ENCODE measurements around the gene PGAP6.
"Not testable (repeated sequence)": the region's sequence is repeated elsewhere in the genome, so short reads cannot be mapped to it uniquely, and the experiment has no call there.

Gene PGAP6

GRCh38 chr16:381012-381788, 578 bp downstream of the PGAP6 start:
- DNase-seq (ENCODE audit: low read depth in 2 of 2), result peak in 1 of 2 donors; percentile 11
- H3K4me3 ChIP-seq (replicated peaks in 1 of 2; ENCODE audit: low read depth in 2 of 2, low read length in 2 of 2), result peak overlapping the region; percentile 78 to 80
- no peak for TF ChIP-seq CTCF (IDR thresholded peaks at IDR 0.05; ENCODE audit: low read depth, low read length)

- DNase-seq (ENCODE audit: low read depth in 2 of 2), result no peak
- H3K4me3 ChIP-seq (replicated peaks in 1 of 2; ENCODE audit: low read depth in 2 of 2, low read length in 2 of 2), result peak overlapping the region; percentile 78 to 80
- TF ChIP-seq CTCF (IDR thresholded peaks at IDR 0.05; ENCODE audit: low read depth, low read length), result no peak
Measured at GRCh38 chr16:380762-381011, 1.1 kb downstream of the PGAP6 start.

- peak overlapping the region in 1 of 2 donors; percentile 80 for H3K4me3 ChIP-seq (replicated peaks in 1 of 2; ENCODE audit: low read depth in 2 of 2, low read length in 2 of 2)
- no peak for DNase-seq (ENCODE audit: low read depth in 2 of 2)
- TF ChIP-seq CTCF (IDR thresholded peaks at IDR 0.05; ENCODE audit: low read depth, low read length), result no peak
Measured at GRCh38 chr16:379961-380761, 1.6 kb downstream of the PGAP6 start.

- H3K4me3 ChIP-seq (replicated peaks in 1 of 2; ENCODE audit: low read depth in 2 of 2, low read length in 2 of 2), result no peak overlapping the region
- DNase-seq (ENCODE audit: low read depth in 2 of 2), result no peak
- TF ChIP-seq CTCF (IDR thresholded peaks at IDR 0.05; ENCODE audit: low read depth, low read length), result no peak
Measured at GRCh38 chr16:379183-379960, 2.4 kb downstream of the PGAP6 start.

- H3K4me3 ChIP-seq (replicated peaks in 1 of 2; ENCODE audit: low read depth in 2 of 2, low read length in 2 of 2), result no peak overlapping the region
- TF ChIP-seq CTCF (IDR thresholded peaks at IDR 0.05; ENCODE audit: low read depth, low read length), result no peak
- no peak for DNase-seq (ENCODE audit: low read depth in 2 of 2)
Measured at GRCh38 chr16:378821-379182, 3.0 kb downstream of the PGAP6 start.

- H3K4me3 ChIP-seq (replicated peaks in 1 of 2; ENCODE audit: low read depth in 2 of 2, low read length in 2 of 2); DNase-seq (ENCODE audit: low read depth in 2 of 2): not testable (repeated sequence)
Measured at GRCh38 chr16:378113-378820, 3.5 kb downstream of the PGAP6 start.

Measured in cardiac fibroblast (primary cell).